Measurements from ENCODE around the gene HEBP2.

Gene HEBP2

GRCh38 chr6:138440758-138441357 is 36.8 kb downstream of the HEBP2 start:
- DNase-seq (ENCODE audit: low read depth, low spot score): no peak
- H3K4me3 ChIP-seq (ENCODE audit: low read length): no peak overlapping the region

- DNase-seq (ENCODE audit: low read depth, low spot score): no peak
- no peak overlapping the region for H3K4me3 ChIP-seq (ENCODE audit: low read length)
Observed at GRCh38 chr6:138441965-138442364, 37.9 kb downstream of the HEBP2 start.

- DNase-seq (ENCODE audit: low read depth, low spot score): no peak
- no peak overlapping the region for H3K4me3 ChIP-seq (ENCODE audit: low read length)
Observed at GRCh38 chr6:138442663-138443062, 38.6 kb downstream of the HEBP2 start.

GRCh38 chr6:138443979-138444378 is 40.0 kb downstream of the HEBP2 start:
- no peak overlapping the region for H3K4me3 ChIP-seq (ENCODE audit: low read length)
- DNase-seq (ENCODE audit: low read depth, low spot score): no peak

GRCh38 chr6:138446821-138447220 is 42.8 kb downstream of the HEBP2 start:
- H3K4me3 ChIP-seq (ENCODE audit: low read length): no peak overlapping the region
- no peak for DNase-seq (ENCODE audit: low read depth, low spot score)

- H3K4me3 ChIP-seq (ENCODE audit: low read length): no peak overlapping the region
- no peak for DNase-seq (ENCODE audit: low read depth, low spot score)
Observed at GRCh38 chr6:138450445-138450844, 46.4 kb downstream of the HEBP2 start.

GRCh38 chr6:138451043-138451442 is 47.0 kb downstream of the HEBP2 start:
- no peak overlapping the region for H3K4me3 ChIP-seq (ENCODE audit: low read length)
- no peak for DNase-seq (ENCODE audit: low read depth, low spot score)

- no peak overlapping the region for H3K4me3 ChIP-seq (ENCODE audit: low read length)
- no peak for DNase-seq (ENCODE audit: low read depth, low spot score)
Observed at GRCh38 chr6:138454981-138455706, 51.1 kb downstream of the HEBP2 start.

GRCh38 chr6:138455746-138456400 is 51.9 kb downstream of the HEBP2 start:
- no peak overlapping the region for H3K4me3 ChIP-seq (ENCODE audit: low read length)
- no peak for DNase-seq (ENCODE audit: low read depth, low spot score)

- DNase-seq (ENCODE audit: low read depth, low spot score): no peak
- no peak overlapping the region for H3K4me3 ChIP-seq (ENCODE audit: low read length)
Observed at GRCh38 chr6:138456401-138456790, 52.4 kb downstream of the HEBP2 start.

- DNase-seq (ENCODE audit: low read depth, low spot score): no peak
Observed at GRCh38 chr6:138461647-138462046, 57.6 kb downstream of the HEBP2 start.

GRCh38 chr6:138464085-138464484 is 60.1 kb downstream of the HEBP2 start:
- H3K4me3 ChIP-seq (ENCODE audit: low read length): no peak overlapping the region
- DNase-seq (ENCODE audit: low read depth, low spot score): no peak

More at GRCh38 chr6:138461647-138462046, 57.6 kb downstream of the HEBP2 start:
- H3K4me3 ChIP-seq (ENCODE audit: low read length): no peak overlapping the region

- no peak overlapping the region for H3K4me3 ChIP-seq (ENCODE audit: low read length)
- DNase-seq (ENCODE audit: low read depth, low spot score): no peak
Observed at GRCh38 chr6:138465007-138465645, 61.1 kb downstream of the HEBP2 start.

GRCh38 chr6:138467901-138468300 is 63.9 kb downstream of the HEBP2 start:
- DNase-seq (ENCODE audit: low read depth, low spot score): no peak
- H3K4me3 ChIP-seq (ENCODE audit: low read length): no peak overlapping the region

GRCh38 chr6:138468320-138469015 is 64.4 kb downstream of the HEBP2 start:
- no peak for DNase-seq (ENCODE audit: low read depth, low spot score)
- no peak overlapping the region for H3K4me3 ChIP-seq (ENCODE audit: low read length)
